COR-L47 (cell line): ENCODE measurements around the gene ARFRP1.

Source experiments
- DNase-seq: peaks from one replicate; lab custom pipeline; 2025; lab: John Stamatoyannopoulos, UW

ARFRP1 gene

DNA sequence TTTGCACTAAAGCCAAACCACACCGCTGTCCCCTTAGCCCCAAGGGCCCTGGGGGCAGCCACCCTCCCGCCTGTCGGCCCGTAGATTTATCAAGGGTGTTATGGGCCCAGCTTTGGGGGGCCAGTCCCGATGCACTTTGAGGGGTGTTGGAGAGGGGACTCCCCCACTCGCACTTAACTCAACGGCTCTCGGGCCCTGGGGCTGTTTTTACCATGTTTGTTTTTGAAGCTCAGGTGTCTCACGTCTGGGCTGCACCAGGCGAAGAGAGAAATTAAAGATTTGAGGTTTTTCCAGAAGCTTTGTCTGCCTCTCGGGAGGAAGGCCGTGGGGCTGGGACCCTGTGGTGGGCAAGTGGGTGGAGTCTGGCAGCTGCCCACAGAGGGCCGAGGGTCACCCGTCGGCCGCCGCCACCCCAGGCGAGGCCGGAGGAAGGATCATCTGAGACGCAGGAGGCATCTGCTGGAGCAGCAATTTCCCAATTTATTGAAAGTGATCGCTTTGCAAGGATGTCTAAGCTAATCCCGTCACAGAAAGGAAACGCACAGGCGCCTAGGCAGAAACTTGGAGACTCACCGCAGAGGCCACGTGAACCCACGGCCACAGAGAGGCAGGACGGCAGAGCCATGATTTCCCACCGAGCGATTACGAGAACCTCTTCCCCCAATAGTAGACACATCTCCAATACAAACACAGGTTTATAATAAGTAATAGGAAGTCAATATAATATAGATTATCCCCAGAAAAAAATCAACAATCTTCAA is 35.6 kb upstream of the ARFRP1 start:
- no peak for DNase-seq

DNA sequence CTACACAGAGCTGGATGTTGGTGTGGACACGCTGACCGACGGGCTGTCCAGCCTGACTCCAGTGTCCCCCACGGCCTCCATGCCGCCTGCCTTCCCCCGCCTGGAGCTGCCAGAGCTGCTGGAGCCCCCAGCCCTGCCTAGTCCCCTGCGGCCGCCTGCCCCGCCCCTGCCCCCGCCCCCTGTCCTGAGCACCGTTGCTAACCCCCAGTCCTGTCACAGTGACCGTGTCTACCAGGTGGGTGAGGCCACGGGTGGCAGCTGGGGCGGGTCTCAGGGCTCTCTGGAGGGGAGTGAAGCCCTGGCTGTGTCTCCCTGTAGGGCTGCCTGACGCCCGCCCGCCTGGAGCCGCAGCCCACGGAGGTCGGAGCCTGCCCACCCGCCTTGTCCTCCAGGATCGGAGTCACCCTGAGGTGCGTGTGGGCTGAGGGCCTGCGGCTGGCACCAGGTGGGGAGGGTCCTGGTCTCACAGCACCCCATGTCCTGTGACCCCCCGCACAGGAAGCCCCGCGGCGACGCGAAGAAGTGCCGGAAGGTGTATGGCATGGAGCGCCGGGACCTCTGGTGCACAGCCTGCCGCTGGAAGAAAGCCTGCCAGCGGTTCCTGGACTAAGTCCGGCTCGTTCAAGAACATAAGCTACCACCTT is 34.7 kb upstream of the ARFRP1 start:
- DNase-seq, result no peak

DNA sequence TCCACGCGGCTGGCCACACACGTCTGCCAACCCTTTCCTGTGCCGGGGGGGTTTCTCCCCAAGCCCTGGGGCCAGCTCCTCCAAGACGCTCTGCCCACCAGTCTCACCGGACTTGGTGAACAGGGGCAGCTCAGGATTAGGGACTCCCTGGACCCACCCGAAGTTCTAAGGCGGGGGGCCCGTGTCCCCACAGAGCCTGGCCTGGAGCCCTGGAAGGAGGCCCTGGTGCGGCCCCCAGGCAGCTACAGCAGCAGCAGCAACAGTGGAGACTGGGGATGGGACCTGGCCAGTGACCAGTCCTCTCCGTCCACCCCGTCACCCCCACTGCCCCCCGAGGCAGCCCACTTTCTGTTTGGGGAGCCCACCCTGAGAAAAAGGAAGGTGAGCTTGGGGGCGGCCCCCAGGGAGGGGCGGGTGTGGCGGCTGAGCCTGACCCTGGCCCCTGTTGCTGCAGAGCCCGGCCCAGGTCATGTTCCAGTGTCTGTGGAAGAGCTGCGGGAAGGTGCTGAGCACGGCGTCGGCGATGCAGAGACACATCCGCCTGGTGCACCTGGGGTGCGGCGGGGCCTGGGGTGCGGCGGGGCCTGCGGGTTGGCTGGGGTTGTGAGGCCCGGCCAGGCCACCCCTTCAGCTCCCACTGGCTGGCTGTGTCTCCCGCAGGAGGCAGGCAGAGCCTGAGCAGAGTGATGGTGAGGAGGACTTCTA is 34.1 kb upstream of the ARFRP1 start:
- no peak for DNase-seq

DNA sequence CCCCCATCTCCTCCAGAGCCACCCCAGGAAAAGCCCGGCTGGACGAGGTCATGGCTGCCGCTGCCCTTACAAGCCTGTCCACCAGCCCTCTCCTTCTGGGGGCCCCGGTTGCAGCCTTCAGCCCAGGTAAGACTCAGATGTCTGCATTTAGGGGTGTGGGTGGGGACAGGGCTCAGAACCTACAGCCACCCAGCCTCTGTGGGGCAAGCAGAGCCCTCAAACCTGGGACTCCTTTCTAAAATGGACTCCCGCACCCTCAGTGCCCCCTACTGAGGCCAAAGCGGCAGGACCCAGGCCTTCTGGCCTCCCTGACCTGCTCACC is 33.5 kb upstream of the ARFRP1 start:
- DNase-seq, result no peak

DNA sequence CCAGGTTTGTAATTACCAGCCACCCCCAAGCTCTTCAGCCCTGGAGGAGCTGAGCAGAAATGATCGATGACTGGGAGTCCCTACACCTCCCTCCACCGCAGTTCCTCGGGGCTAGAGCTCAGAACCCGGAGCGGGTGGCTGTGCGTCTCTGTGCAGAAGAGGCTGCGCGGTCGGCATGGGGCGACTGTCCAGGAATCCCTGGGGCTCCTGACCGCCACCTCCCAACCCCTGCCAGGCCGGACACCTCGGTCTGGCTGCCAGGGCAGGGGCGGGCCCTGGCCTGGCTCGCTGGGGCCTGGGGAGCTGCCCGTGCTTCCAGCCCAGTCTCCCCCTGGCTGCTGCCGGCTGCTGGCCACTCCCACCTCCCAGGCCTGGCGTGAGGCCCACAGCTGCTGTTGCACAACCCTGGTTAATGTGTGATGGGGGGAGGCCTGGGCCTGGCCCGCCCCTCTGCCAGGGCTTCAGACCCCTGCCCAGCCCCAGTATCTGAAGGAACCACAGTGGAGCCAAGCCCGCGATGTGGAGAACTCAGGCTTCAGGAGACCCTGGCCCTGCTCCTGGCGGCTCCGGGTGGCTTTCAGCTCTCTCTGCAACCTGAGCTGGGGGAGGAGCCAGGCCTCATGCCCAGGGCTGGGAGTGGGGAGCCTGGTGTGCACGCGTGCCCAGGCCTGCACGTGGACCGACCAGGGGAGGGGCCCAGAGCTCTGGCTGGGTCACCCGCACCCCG is 33.0 kb upstream of the ARFRP1 start:
- peak; percentile 85 for DNase-seq

DNA sequence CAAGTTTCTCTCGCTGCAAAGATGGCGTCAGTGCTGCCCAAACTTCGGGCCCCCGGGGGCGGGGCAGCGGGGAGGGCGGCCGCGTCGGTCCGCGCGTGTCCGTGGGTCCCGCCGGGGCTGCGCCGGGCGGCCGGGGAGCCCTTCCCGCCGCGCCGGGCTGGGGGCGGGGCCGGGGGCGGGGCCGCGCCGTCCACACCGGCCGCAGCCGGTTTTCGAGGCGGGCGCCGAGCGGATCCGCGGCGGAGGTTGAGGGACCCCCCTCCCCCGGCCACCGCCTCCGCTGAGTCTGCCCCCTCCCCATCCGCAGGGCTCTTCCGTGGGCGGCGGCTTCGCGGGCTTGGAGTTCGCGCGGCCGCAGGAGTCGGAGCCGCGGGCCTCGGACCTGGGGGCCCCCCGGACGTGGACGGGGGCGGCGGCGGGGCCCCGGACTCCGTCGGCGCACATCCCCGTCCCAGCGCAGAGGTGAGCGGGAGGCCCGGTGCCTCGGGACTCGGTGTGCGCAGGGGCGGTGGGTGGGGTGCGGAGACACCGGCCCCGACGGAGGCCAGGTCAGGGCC is 32.4 kb upstream of the ARFRP1 start:
- no peak for DNase-seq

DNA sequence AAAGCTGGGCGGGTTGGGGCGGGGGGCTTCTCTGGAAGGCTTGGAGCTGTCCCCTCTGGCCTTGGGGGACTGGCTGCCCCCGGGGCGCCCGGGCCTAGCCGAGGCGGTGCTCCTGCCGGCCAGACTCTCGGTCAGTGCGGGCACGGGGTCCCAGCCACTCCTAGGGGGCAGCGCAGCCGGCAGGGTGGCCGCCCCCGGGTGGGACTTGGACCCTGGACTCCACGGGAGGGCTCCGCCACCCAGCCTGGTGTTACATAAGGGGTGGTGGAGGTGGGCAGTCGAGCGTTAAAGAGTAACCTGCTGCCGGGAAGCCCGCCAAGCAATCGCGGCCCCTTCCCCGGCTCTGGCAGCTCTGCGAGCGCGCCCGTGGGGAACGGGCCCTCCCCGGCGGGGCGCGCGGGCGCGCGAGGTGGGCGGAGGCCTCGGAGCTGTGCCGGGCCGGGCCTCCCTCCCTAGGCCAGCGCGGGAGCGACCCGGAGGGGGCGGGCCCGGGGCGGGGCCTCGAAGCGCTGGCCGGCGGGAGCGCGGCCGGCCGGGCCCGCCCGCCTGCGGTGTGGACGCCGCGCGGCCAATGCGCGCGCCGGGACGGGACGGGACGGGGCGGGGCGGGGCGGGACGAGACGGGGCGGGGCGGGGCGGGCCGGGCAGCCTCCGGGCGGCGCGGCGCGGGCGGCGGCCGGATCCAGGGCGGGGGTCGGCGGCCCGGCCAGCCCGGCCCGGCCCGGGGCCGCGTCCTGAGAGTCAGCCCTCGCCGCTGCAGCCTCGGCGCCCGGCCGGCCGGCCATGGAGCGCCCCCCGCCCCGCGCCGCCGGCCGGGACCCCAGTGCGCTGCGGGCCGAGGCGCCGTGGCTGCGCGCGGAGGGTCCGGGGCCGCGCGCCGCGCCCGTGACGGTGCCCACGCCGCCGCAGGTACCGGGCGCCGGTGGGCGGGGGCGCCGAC is 31.6 kb upstream of the ARFRP1 start, which contains the start of gene SLC2A4RG:
Gene SLC2A4RG (plus strand): TSS at position 647 of the 940 bp plus-strand sequence. CDS start 137 bp downstream, at position 784.
- peak; percentile 40 for DNase-seq

DNA sequence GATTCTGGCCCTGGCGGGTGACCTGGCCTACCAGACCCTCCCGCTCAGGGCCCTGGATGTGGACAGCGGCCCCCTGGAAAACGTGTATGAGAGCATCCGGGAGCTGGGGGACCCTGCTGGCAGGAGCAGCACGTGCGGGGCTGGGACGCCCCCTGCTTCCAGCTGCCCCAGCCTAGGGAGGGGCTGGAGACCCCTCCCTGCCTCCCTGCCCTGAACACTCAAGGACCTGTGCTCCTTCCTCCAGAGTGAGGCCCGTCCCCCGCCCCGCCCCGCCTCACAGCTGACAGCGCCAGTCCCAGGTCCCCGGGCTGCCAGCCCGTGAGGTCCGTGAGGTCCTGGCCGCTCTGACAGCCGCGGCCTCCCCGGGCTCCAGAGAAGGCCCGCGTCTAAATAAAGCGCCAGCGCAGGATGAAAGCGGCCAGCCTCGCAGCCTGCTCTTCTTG is 30.9 kb upstream of the ARFRP1 start:
- DNase-seq, result no peak

DNA sequence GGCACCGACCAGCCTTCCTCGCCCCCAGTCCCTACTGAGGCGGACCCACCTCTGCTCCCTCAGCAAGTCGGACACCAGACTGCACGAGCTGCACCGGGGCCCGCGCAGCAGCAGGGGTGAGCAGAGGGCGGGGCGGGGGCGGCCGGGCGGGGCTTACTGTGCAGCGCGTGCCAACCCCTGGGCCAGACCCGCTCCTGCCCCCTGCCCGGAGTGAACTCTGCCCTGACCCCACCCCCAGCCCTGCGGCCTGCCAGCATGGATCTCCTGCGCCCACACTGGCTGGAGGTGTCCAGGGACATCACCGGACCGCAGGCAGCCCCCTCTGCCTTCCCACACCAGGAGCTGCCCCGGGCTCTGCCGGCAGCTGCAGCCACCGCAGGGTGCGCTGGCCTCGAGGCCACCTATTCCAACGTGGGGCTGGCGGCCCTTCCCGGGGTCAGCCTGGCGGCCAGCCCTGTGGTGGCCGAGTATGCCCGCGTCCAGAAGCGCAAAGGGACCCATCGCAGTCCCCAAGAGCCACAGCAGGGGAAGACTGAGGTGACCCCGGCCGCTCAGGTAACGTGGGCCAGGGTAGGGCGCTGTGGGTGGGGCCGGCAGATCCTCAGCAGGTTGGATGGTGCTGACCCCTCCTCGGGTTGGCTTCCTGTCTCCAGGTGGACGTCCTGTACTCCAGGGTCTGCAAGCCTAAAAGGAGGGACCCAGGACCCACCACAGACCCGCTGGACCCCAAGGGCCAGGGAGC is 30.3 kb upstream of the ARFRP1 start:
- no peak for DNase-seq

DNA sequence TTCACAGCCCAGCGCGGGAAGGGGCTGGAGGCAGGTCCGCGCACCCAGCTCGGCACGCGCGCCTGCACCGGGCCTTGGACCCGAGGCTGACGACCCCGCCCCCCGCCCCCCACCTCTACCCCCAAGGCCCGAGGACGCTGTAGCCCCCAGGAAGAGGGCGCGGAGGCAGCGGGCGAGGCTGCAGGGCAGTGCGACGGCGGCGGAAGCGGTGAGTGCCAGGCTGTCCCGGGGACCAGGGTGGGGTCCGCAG is 29.8 kb upstream of the ARFRP1 start:
- DNase-seq, result no peak

DNA sequence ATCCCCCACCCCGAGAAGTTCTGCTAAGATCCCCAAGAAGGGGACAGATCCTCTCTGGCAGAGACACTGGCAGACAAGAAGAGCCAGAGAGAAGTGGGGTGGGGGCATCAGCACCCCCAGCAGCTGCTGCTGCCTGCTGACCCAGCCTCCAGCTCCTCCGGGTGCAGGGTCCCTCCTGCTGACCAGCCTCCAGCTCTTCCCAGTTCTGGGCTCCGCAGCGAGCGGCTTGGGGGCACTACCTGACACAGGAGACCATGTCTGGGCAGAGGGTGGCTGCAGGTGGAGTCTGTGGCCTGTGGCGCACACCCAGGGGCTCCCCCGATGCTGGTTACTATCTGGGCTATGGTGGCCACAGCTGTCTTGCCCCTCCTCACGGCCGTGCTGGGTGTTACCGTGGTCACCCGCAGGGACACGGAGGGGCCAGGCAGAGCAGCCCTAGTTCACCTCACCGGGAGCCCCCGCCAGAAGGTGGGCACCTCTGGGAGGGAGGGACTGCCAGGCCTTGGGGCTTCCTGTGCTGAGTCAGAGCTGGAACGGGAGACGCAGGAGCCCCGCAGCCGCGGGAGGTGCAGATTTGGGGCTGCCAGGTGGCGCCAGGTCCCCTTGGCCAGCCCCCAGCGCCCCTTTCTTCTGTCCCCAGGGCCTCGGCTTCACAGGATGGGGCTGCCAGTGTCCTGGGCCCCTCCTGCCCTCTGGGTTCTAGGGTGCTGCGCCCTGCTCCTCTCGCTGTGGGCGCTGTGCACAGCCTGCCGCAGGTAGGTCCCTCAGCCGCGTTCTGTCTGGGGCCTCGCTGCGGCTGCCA is 29.3 kb upstream of the ARFRP1 start:
- no peak for DNase-seq

DNA sequence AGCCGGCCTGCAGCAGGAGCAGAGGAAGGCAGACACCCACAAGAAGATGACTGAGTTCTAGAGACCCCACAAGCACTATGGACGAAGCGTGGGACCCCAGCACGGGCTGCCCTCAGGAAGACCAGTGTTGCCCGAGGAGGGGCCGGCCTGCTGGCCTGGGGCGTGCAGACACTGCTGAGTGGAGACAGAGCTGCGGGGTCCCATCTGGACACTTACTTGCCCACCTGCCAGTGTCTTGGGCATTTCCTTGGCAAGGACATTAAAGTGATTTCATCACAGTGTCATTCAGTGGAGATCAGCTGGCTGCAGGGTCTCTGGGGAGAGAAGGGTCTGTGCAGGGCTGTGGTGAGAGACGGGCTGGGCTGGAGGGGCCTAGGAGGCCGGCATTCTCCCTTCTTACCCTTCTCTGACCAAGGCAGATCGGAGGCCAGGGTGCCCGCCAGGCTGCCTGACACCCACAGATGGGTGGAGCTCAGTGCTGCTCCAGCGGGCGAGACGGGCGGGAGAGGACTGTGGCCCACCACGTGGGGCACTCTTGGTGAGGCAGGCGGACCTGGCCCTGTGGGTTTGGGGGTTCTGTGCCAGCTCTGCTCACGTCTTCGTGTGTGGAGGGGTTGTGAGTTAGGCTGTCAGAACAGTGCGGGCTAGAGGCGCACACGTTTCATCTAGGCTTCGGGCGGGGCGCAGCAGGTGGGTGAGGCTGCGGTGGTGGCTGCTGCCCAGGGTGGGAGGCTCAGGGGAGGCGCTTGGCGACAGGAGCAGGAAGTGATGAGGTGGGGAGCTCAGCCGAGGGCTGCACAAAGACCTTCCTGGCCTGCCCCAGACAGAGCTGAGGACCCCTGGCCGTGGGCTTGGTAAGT is 28.3 kb upstream of the ARFRP1 start, which contains the start of gene LIME1:
Gene LIME1 (plus strand): TSS at position 806 of the 860 bp plus-strand sequence. CDS start 886 bp downstream, outside the sequence.
- DNase-seq, result no peak

DNA sequence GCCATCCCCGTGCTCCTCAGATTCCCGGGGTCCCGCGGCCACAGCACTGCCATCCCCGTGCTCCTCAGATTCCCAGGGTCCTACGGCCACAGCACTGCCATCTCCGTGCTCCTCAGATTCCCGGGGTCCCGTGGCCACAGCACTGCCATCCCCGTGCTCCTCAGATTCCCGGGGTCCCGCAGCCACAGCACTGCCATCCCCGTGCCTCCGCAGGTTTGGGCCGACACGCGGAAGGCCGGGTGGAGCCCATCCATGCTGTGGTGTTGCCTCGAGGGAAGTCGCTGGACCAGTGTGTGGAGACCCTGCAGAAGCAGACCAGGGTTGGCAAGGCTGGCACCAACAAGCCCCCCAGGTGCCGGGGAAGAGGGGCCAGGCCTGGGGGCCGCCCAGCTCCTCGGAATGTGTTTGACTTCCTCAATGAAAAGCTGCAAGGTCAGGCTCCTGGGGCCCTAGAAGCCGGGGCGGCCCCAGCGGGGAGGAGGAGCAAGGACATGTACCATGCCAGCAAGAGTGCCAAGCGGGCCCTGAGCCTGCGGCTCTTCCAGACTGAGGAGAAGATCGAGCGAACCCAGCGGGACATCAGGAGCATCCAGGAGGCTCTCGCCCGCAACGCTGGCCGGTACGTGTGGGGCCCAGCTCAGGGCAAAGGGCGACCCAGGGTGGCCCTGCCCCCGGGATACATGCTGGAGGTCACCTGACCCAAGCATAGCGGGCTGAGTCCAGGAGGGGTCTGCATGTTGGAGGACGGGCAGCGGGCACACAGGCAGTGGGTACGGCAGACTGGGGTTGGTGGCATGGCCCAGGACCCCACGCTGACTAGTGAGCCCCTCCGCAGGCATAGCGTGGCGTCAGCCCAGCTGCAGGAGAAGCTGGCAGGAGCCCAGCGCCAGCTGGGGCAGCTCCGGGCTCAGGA is 27.4 kb upstream of the ARFRP1 start:
- DNase-seq, result no peak

DNA sequence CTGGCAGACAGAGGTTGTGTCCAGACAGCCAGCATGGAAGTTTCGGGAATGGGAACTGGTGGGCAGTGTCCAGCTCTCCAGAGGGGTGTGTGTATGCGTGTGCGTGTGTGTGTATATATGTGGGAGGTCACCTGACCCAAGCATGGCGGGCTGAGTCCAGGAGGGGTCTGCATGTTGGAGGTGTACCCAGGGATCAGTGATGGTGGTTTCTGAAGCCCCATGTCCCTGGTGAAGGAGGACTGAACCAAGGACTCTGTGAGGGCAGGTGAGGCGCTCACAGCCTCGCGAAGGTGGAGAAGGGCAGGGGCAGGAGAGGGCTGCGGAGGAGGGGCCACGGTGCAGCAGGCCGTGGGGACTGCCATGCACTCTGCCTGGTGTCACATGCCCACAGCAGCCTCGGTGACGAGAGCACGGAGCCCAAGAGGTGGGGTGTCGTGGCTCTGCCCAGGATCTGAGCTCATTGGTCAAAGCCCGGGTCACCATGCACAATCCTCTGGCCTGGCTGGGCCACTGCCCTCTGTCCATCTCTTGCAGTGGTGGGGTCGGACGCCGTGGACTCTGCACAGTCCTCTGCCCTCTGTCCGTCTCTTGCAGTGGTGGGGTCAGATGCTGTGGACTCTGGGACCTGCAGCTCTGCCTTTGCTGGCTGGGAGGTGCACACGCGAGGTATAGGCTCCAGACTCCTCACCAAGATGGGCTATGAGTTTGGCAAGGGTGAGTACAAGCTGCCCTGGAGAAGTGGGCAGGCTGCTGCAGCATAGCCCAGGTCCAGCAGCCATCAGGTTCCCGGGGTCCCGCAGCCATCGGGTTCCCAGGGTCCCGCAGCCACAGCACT is 26.6 kb upstream of the ARFRP1 start:
- DNase-seq, result no peak

DNA sequence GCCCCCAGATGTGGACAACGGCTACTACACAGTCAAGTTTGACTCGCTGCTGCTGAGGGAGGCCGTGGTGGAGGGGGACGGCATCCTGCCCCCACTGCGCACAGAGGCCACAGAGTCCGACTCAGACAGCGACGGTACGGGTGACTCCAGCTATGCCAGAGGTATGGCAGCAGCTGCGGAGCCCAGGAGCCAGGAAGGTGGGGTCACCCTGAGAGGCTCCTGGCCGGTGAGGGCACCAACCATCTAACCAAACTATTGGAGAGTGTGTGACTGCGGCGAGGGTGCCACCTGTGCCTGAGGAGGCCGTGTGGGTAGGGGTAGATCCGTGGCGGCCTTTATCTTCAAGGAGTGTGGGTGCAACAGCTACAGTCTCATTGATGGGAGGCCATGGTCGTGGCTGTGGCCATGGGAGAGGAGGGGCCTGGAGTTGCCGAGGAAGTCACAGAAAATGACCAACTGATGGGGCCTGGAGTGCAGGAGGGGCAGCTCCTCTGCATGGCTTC is 25.9 kb upstream of the ARFRP1 start:
- DNase-seq, result no peak

DNA sequence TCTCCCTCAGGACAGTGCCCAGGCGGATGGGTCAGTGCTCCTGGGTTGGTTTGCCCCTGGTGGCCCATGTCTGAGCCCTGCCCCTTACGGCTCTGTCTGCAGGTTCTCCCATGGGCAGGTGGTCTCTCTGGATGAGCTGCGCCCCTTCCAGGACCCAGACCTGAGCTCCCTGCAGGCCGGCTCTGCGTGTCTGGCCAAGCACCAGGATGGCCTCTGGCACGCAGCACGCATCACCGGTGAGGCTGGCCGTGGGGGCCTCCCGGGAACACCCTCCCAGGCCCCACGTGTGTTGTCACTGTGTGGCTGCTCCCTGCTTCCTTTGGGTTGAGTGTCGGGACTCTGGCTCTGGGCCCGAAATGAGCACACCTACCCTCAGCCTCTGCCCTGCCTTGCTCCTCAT is 25.3 kb upstream of the ARFRP1 start:
- no peak for DNase-seq
